DND-41 (cell line): ENCODE results near the gene PRKCE.

Experiments
- EZH2 ChIP-seq: IDR thresholded peaks from 3 replicates; pipeline ENCODE4 v1.6.1; 2012; ENCODE audit warnings: borderline replicate concordance, low read depth, mild to moderate bottlenecking, moderate library complexity, low read length, inconsistent platforms; ENCODE audit not compliant: severe bottlenecking
- TF ChIP-seq, protein P1 (sequence below): IDR thresholded peaks from 2 replicates; pipeline ENCODE4 v1.5.1; 2012; ENCODE audit warnings: borderline replicate concordance, low read length, moderate library complexity, mild to moderate bottlenecking; ENCODE audit not compliant: poor library complexity, severe bottlenecking; ENCODE audit errors: extremely low read depth

DNA sequence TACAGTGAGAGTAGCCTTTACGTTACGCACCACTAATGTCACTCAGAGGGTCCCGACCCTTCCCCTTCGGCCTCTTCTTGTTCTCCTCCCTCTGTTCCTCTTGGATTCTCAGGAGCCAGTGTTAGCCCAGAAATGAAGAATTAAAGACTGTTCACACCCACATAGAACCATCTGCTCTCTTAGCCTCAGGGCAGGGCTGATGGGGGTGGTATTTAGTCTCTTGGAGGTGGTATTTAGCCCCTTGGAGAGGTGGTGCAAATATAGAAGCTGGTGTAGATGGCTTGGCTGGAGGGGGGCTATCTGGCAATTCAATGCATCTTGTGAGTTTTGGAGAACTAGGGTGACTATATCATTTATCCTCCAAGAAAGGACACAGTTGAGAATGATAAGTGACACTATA is 286.5 kb downstream of the PRKCE start:
- TF ChIP-seq, protein P1, sequence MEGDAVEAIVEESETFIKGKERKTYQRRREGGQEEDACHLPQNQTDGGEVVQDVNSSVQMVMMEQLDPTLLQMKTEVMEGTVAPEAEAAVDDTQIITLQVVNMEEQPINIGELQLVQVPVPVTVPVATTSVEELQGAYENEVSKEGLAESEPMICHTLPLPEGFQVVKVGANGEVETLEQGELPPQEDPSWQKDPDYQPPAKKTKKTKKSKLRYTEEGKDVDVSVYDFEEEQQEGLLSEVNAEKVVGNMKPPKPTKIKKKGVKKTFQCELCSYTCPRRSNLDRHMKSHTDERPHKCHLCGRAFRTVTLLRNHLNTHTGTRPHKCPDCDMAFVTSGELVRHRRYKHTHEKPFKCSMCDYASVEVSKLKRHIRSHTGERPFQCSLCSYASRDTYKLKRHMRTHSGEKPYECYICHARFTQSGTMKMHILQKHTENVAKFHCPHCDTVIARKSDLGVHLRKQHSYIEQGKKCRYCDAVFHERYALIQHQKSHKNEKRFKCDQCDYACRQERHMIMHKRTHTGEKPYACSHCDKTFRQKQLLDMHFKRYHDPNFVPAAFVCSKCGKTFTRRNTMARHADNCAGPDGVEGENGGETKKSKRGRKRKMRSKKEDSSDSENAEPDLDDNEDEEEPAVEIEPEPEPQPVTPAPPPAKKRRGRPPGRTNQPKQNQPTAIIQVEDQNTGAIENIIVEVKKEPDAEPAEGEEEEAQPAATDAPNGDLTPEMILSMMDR = no peak
- TF ChIP-seq EZH2 = no peak
